NCI-H774 (cell line): ENCODE data around the gene PODNL1.

Source experiments
- DNase-seq: peaks from one replicate; lab custom pipeline; 2025; lab: John Stamatoyannopoulos, UW

Gene PODNL1

GRCh38 chr19:13890136-13890535 lies 48.1 kb downstream of the PODNL1 start:
- DNase-seq: no peak

- DNase-seq: no peak
Measured at GRCh38 chr19:13888281-13888680, 49.9 kb downstream of the PODNL1 start.

- DNase-seq: no peak
Measured at GRCh38 chr19:13887517-13887916, 50.7 kb downstream of the PODNL1 start.

- DNase-seq: no peak
Measured at GRCh38 chr19:13887018-13887436, 51.2 kb downstream of the PODNL1 start.

GRCh38 chr19:13885826-13886365 lies 52.3 kb downstream of the PODNL1 start:
- DNase-seq: no peak

GRCh38 chr19:13884726-13885591 lies 53.3 kb downstream of the PODNL1 start:
- no peak for DNase-seq

GRCh38 chr19:13883516-13884064 lies 54.6 kb downstream of the PODNL1 start:
- DNase-seq: no peak

- DNase-seq: no peak
Measured at GRCh38 chr19:13882836-13883235, 55.4 kb downstream of the PODNL1 start.

GRCh38 chr19:13882419-13882795 lies 55.8 kb downstream of the PODNL1 start:
- DNase-seq: no peak

- DNase-seq: no peak
Measured at GRCh38 chr19:13881692-13882418, 56.4 kb downstream of the PODNL1 start.

GRCh38 chr19:13881251-13881691 lies 56.9 kb downstream of the PODNL1 start:
- DNase-seq: no peak
